Hematopoietic multipotent progenitor cell treated with erythropoietin and hydrocortisone succinate and interleukin-3 and kit ligand, for 17 days (in vitro differentiated cells): Measurements from ENCODE around the gene MRPS10.

Experiments used
- DNase-seq: peaks from one replicate; pipeline ENCODE4 v3.0.0-alpha.2; 2015; ENCODE audit warnings: low spot score

Gene MRPS10

GRCh38 chr6:42217519-42218367 lies at the start of gene MRPS10:
TSS of gene MRPS10 (minus strand) at chr6:42217861. CDS start at chr6:42217849, 12 bp downstream.
- DNase-seq = peak; percentile 92

- no peak for DNase-seq
Observed at GRCh38 chr6:42266538-42266937, 48.9 kb upstream of the MRPS10 start.

GRCh38 chr6:42264852-42265390 lies 47.3 kb upstream of the MRPS10 start:
- DNase-seq = no peak

- no peak for DNase-seq
Observed at GRCh38 chr6:42264162-42264851, 46.6 kb upstream of the MRPS10 start.

GRCh38 chr6:42263165-42263728 lies 45.6 kb upstream of the MRPS10 start:
- DNase-seq = no peak

DNA sequence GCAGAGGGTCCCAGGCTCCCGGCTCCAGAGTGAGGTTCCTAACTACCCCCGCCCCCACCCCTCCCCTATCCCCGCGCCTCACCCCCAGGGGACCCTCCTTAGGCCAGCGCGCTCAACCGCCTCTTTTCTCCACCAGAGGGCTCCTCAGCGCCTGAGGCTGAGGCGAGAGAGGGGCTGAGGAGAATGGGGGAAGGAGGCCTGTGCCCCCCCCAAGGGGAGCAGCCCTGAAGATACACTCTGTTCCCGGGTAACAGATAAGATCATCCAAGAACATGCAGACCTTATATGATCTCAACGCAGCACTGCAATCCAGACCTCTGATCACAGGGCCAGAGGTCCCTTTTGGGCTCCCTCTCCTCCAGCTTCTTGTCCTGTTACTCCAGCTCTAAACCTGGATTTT lies 43.3 kb upstream of the MRPS10 start:
- no peak for DNase-seq

- no peak for DNase-seq
Observed at GRCh38 chr6:42260396-42260888, 42.8 kb upstream of the MRPS10 start.

GRCh38 chr6:42259841-42260395 lies 42.3 kb upstream of the MRPS10 start:
- no peak for DNase-seq

DNA sequence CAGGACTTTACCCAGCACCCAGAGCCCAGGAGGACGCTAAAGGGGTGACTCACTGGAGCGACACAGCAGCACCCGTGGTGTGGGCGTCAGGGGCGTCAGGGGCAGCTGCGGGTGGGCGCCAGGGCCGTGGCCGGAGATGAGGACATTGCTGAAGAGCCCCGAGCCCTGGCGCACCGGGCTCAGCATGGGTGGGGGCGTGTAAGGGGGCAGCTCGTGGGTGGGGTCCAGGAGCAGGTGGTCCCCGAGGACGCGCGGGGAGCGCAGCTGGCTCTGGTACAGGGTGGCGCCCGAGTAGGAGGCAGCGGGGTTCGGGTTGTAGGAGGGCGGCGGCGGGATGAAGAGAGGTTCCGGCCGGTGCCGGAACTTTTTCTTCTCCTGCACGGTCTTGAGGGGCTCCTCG lies 41.6 kb upstream of the MRPS10 start:
- DNase-seq = no peak

DNA sequence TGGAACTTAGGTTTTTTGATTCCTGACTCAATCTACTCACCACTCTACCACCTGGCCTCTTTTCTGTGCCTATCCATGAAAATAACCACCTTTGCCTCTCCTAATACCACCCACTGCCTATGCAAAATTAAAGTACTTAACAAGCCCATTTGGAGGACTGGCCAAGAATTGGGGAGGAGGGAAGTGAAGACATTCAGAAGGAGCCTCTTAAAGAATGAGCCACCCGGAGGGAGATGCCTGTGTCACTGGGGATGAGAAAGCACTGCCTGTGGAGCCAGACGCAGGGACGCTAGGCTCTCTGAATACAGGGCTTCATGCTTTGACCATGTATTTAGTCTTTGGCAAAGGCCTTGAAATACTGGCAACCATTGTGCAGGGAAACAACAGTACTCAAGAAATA lies 40.0 kb upstream of the MRPS10 start:
- no peak for DNase-seq

- DNase-seq = no peak
Observed at GRCh38 chr6:42257063-42257462, 39.4 kb upstream of the MRPS10 start.

- DNase-seq = no peak
Observed at GRCh38 chr6:42255050-42255449, 37.4 kb upstream of the MRPS10 start.

- no peak for DNase-seq
Observed at GRCh38 chr6:42254505-42254904, 36.8 kb upstream of the MRPS10 start.

DNA sequence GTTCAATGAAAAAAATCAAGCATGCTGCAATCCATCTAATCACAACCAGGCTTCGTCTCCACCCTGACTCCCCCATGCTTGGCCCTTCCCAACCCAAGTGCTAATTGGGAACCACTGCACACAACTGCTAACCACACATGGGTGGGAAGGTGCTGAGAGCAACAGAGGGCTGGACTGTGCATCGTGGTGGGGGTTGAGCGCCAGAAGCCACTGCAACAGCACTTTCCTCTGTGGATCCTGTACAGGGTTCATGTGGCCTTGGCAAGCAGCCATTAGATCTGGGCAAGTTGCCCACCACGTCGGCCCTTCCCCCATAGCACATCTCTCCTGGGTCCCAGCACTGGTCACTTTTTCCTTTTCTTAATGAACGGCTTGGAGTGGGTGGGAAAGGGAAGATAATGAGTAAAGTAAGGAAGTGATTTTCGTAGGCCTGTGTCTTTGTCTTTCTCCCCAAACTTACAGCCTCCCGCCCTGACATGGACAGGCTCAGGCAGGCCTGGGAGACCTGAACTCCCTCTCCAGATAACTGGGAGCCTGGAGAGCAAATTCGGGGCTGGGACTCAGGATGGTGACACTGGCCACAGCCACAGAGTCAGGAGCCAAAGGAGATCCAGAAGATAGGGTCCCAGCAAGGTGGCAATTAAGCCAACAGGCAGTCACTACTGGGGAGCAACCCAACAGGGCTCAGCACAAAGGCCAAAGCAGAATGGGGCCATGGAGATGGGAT lies 34.4 kb upstream of the MRPS10 start:
- DNase-seq = no peak

DNA sequence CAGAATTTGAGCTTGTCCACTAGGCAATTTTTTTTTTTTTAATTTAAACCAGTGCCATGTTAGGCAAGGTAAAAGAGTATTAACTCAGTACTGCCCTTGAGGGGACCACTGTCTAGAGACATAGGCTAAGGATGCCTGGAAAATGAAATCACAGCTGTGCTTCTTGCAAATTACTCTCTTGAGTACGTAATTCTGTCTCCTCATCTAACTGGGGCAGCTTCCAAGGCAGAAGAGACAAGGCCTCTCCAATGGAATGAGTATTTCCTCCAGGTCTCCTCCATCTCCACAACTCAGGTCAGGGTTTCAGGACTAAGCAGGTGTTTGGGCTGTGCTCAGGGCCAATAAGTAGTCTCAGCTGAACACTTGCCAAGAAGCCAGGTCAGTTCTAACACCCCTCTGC lies 33.8 kb upstream of the MRPS10 start:
- DNase-seq = no peak

GRCh38 chr6:42250274-42250931 lies 32.7 kb upstream of the MRPS10 start:
- no peak for DNase-seq

DNA sequence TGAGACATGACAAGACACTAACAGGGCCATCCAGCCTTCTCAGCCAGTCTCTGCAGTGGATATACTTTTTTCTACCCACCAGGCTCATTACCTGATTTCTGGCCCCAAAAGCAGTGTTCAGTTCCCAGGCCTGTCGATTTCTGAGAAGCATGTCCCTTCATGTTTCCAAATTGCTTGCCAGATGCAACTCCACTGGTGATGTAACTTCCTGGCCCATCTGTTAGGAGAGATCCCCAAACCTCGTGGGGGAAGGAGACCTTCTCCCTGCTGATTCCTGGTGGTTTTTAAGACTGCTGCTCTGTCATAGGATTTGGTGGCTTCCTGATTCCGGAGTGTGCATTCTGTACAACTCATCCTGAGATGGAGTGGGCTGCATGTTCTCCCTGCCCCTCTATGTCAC lies 31.6 kb upstream of the MRPS10 start:
- DNase-seq = no peak

DNA sequence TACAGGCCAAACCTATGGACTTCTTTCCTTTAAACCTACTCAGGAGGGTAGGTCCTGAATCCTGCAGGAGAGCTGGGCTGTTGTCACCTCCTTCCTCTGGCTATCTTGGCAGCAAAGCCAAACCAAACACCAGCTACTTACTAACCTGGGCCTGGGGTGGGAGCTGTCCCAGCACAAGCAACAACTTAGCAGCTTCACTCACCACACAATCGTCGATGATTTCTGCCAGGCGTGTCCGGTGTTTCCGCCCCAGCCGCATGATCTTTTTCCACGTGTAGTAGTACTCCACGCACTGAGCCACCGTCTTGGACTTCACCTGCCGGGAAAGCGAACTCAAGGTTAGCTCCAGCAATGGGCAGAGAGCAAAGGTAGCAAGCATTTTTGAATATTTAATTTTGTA lies 25.4 kb upstream of the MRPS10 start:
- no peak for DNase-seq

DNA sequence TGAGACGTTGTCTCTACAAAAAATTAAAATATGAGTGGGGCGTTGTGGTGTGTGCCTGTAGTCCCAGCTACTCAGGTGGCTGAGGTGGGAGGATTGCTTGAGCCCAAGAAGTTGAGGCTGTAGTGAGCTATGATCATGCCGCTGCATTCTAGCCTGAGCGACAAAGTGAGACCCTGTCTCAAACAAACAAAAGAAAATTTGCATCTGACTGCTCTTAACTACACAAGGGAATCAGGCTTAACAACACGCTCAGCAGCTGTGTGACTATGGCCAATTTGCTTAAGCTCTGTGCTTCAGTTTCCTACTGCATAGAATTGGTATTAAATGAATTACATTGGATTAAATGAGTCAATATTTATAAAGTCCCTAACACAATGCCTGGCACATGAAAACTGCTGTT lies 24.3 kb upstream of the MRPS10 start:
- no peak for DNase-seq

DNA sequence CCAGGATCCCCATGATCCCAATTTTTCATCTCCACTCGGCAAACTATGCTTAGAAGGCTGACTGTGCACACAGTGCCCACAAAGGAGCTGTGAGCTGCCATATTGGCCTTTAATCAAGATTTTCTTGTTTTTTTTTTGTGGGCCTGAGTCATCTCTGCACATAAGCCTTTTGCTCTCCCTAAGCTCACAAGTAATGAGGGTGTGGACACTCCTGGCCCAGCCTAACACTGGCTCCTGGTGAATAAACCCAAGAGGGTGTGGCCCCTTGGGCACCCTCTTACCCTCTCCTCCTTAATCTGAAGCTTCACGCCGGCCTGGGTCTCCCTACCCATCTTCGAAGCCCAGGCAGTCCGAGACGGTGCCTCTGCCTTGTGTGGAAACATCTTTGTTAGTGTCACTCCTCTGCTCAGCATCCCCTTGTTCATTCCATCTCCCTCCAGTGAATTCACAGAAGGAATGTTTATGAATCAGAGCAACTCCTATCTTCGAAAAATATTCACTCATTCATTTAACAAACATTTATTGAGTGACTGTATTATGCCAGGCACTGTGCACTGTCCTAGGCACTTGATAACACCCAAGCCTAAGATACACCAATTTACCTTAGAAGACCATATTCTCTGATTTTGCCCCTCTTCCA lies 22.2 kb upstream of the MRPS10 start:
- DNase-seq = no peak

GRCh38 chr6:42239333-42239732 lies 21.7 kb upstream of the MRPS10 start:
- DNase-seq = no peak
